HepG2 (cell line): ENCODE measurements around the gene COA1. TPM values are rescaled to one million over a fixed set of nuclear protein-coding genes. Genes with fewer than 3 reads are reported as not detected.

Experiments
- ATAC-seq: fragments of 200-7000 bp; cut with Tn5 transposase; 3 replicates; pipeline ENCODE4 v1.9.1; 2020; ENCODE audit warnings: mild to moderate bottlenecking, moderate library complexity
- BruUV-seq: library from RNA; stranded (reverse); fragments of 400-500 nt; replicated peaks from 2 replicates; lab custom pipeline; 2021; lab: Mats Ljungman, UMichigan
- CTCF ChIA-PET: fragments of 300-600 bp; formaldehyde crosslinking; extraction: SDS; loops from one replicate; lab custom pipeline; 2021; ENCODE audit warnings: low total read pairs, inconsistent platforms, low intra/inter-chr PET ratio; lab: Yijun Ruan, JAX
- POLR2A ChIA-PET: fragments of 350-600 bp; sonication (Branson Sonifier 250); formaldehyde crosslinking; loops from one replicate; lab custom pipeline; 2020; ENCODE audit warnings: antibody characterized with exemption, inconsistent platforms; lab: Yijun Ruan, JAX
- DNase-seq: peaks from one replicate; pipeline ENCODE4 v3.0.0-alpha.2; 2015; ENCODE audit warnings: low spot score
- FAIRE-seq: peaks from 3 replicates; lab custom pipeline; 2011; peaks lifted over from hg19 to GRCh38; lab: Jason Lieb, UNC
- H2AFZ ChIP-seq: one replicate; pipeline ENCODE4 v1.6.1; 2011; ENCODE audit warnings: low read length, inconsistent platforms
- H3K27ac ChIP-seq: fragments of 300-600 bp; 3 replicates; pipeline ENCODE4 v1.8.0; 2011; ENCODE audit warnings: mixed run types, mild to moderate bottlenecking, mixed read lengths, low read length, inconsistent platforms; ENCODE audit not compliant: insufficient read depth; ENCODE audit errors: extremely low read length
- H3K27me3 ChIP-seq, 2 experiments: fragments of 200-600 bp in 1 of 2; 2 replicates in 1 of 2; 3 replicates in 1 of 2; pipeline versions ENCODE4 v1.6.0 to v1.8.0; 2011; ENCODE audit warnings: low read length in 2 of 2, mild to moderate bottlenecking in 2 of 2, moderate library complexity in 2 of 2, inconsistent platforms in 1 of 2; ENCODE audit not compliant: insufficient read depth in 2 of 2, control insufficient read depth in 1 of 2
- H3K36me3 ChIP-seq, 2 experiments: fragments of 200-600 bp in 1 of 2; replicated peaks in 1 of 2; 2 replicates in 1 of 2; 3 replicates in 1 of 2; pipeline versions ENCODE4 v1.5.1 to v1.8.0; 2011; ENCODE audit warnings: low read length in 2 of 2, inconsistent platforms in 1 of 2; ENCODE audit not compliant: insufficient read depth in 2 of 2, control insufficient read depth in 1 of 2
- H3K4me1 ChIP-seq: 2 replicates; pipeline ENCODE4 v1.5.1; 2012; ENCODE audit warnings: low read length, inconsistent platforms; ENCODE audit not compliant: insufficient read depth
- H3K4me2 ChIP-seq: 2 replicates; pipeline ENCODE4 v1.6.0; 2011; ENCODE audit warnings: low read depth, low read length, inconsistent platforms
- H3K4me3 ChIP-seq, 3 experiments: fragments of 200-600 bp in 1 of 3; sonication (generic), shearing (Covaris generic) in 1 of 3; replicated peaks in 1 of 3; 2 replicates each; pipeline ENCODE4 v1.5.1; 2011 to 2016; ENCODE audit warnings: low read length in 3 of 3, inconsistent platforms in 2 of 3, low read depth in 2 of 3, mild to moderate bottlenecking in 2 of 3, control low read depth in 1 of 3, mixed read lengths in 1 of 3; ENCODE audit not compliant: insufficient read depth in 1 of 3
- H3K79me2 ChIP-seq: one replicate; pipeline ENCODE4 v1.6.1; 2011; ENCODE audit warnings: low read length, inconsistent platforms; ENCODE audit not compliant: insufficient read depth
- H3K9ac ChIP-seq: 2 replicates; pipeline ENCODE4 v1.6.0; 2011; ENCODE audit warnings: mild to moderate bottlenecking, low read depth, low read length, inconsistent platforms; ENCODE audit not compliant: insufficient read depth
- H3K9me3 ChIP-seq: 2 replicates; pipeline ENCODE4 v1.5.1; 2012; ENCODE audit warnings: mild to moderate bottlenecking, low read length
- H4K20me1 ChIP-seq: 2 replicates; pipeline ENCODE4 v1.6.0; 2011; ENCODE audit warnings: inconsistent platforms, mild to moderate bottlenecking, low read length, moderate library complexity; ENCODE audit not compliant: insufficient read depth
- ERF ChIP-seq: IDR thresholded peaks from 2 replicates; pipeline ENCODE4 v1.6.1; 2018; ENCODE audit warnings: missing biosample characterization, missing genetic modification reagents
- GLI4 ChIP-seq: sonication (generic); formaldehyde crosslinking; IDR thresholded peaks from 2 replicates; pipeline ENCODE4 v1.5.1; 2020; ENCODE audit warnings: missing genetic modification reagents, mild to moderate bottlenecking, moderate library complexity, borderline replicate concordance
- HOXA3 ChIP-seq: sonication (generic); formaldehyde crosslinking; IDR thresholded peaks from 2 replicates; pipeline ENCODE4 v1.5.0; 2020; ENCODE audit warnings: missing genetic modification reagents
- KDM5A ChIP-seq: fragments of 200-600 bp; sonication (generic); IDR thresholded peaks from 2 replicates; pipeline ENCODE4 v1.7.0; 2018; ENCODE audit warnings: antibody characterized with exemption, mild to moderate bottlenecking, low read length, borderline replicate concordance
- NR2F6 ChIP-seq, 2 experiments: IDR thresholded peaks; 2 replicates each; pipeline ENCODE4 v1.6.1; 2016; ENCODE audit warnings: antibody characterized with exemption in 1 of 2, mild to moderate bottlenecking in 1 of 2
- REXO4 ChIP-seq: sonication (generic); formaldehyde crosslinking; IDR thresholded peaks from 2 replicates; pipeline ENCODE4 v1.8.0; 2022; ENCODE audit warnings: missing genetic modification reagents, mild to moderate bottlenecking, borderline replicate concordance
- ZBTB2 ChIP-seq: sonication (generic); formaldehyde crosslinking; IDR thresholded peaks from 2 replicates; pipeline ENCODE4 v1.8.0; 2022; ENCODE audit warnings: low read depth, missing genetic modification reagents
- ZBTB40 ChIP-seq, 2 experiments: fragments of 450-650 bp in 1 of 2; sonication (generic) in 1 of 2; formaldehyde crosslinking in 1 of 2; IDR thresholded peaks; 2 replicates each; pipeline versions ENCODE4 v1.6.1 to v1.8.0; 2016 to 2022; ENCODE audit warnings: antibody characterized with exemption in 1 of 2, mild to moderate bottlenecking in 1 of 2, missing genetic modification reagents in 1 of 2
- ZNF230 ChIP-seq: sonication (generic); formaldehyde crosslinking; IDR thresholded peaks from 2 replicates; pipeline ENCODE4 v1.4.0; 2020; ENCODE audit warnings: mild to moderate bottlenecking, missing genetic modification reagents
- ZNF503 ChIP-seq: sonication (generic); formaldehyde crosslinking; IDR thresholded peaks from 2 replicates; pipeline ENCODE4 v1.4.0; 2020; ENCODE audit warnings: missing genetic modification reagents
- WGBS: methylation state at CpG from one replicate; pipeline ENCODE4 v1.1.6; 2017; ENCODE audit warnings: low lambda C conversion rate; 5-methylcytosine and 5-hydroxymethylcytosine counted together
- in situ Hi-C: cut with HindIII; loops from 2 replicates; pipeline ENCODE4 v1.10.0; 2017; ENCODE audit warnings: low pct_unique_long_range_greater_than_20kb; ENCODE audit not compliant: extremely low pct_ligation_motif_present
- intact Hi-C: fragments of 100-400 bp; cut with micrococcal nuclease; formaldehyde crosslinking; loops from one replicate; pipeline ENCODE4 v1.10.0; 2022; ENCODE audit not compliant: unreplicated experiment
- polyA plus RNA-seq, 8 experiments: library from polyadenylated mRNA; depleted of rRNA in 3 of 8; stranded (reverse) in 7 of 8; unstranded in 1 of 8; fragments of >200 nt; fragmentation: Illumina TruSeq in 4 of 8; extraction: Trizol in 4 of 8; gene quantifications; 2 replicates each; pipeline versions ENCODE4 v1.2.1 to v1.2.3, GENCODE V29; 2011 to 2016; ENCODE audit warnings: low read depth in 4 of 8, missing spikeins in 1 of 8, mixed read lengths in 1 of 8; ENCODE audit not compliant: insufficient read depth in 1 of 8
- total RNA-seq, 5 experiments: library from RNA; depleted of rRNA; stranded (reverse); fragments of >200 nt; fragmentation: Illumina TruSeq; extraction: Trizol; gene quantifications; 2 replicates each; pipeline ENCODE4 v1.2.3, GENCODE V29; 2016; ENCODE audit warnings: low read depth in 1 of 5
- TF ChIP-seq, protein P1 (sequence below): sonication (generic); formaldehyde crosslinking; IDR thresholded peaks from 2 replicates; pipeline ENCODE4 v1.5.0; 2020; ENCODE audit warnings: missing genetic modification reagents, mild to moderate bottlenecking, borderline replicate concordance

The COA1 gene
- total and polyA plus RNA-seq, 2 of the 13 experiments (the other 11 are each of a cell fraction or from before 2014, with no cell fraction given): 33.2 to 65.7 TPM

- no peak overlapping the region for H2AFZ ChIP-seq
- H4K20me1 ChIP-seq: no peaks in the 10 kb centered on the region
- H3K27ac ChIP-seq: no peak overlapping the region
- no peaks in the 10 kb centered on the region for H3K27me3 ChIP-seq
- H3K79me2 ChIP-seq: peaks cover 80% of the 10 kb centered on the region
- 100% methylated on average over 1 of the region's 1 CpG for WGBS
- FAIRE-seq (no peak), ATAC-seq (no peak), DNase-seq (no peak)
- POLR2A ChIA-PET: no interaction called here
- peaks cover 0 to 3% of the 10 kb centered on the region in 2 experiments; a peak in 2 of 5 replicates for H3K36me3 ChIP-seq
- no peak overlapping the region for H3K4me2 ChIP-seq
- H3K4me1 ChIP-seq: peaks cover 11% of the 10 kb centered on the region
- in situ Hi-C loops (loop anchor here (25.0 kb wide), 1 partner anchor 249 kb away; no protein-coding TSS in a partner anchor), intact Hi-C loops (no loop called here)
- H3K9me3 ChIP-seq: no peaks in the 10 kb centered on the region
- no peak overlapping the region for H3K4me3 ChIP-seq
- no TSS peak for BruUV-seq
- CTCF ChIA-PET: no interaction called here
- no peak overlapping the region for H3K9ac ChIP-seq
- TF ChIP-seq HOXA3 (no peak), ZBTB2 (no peak), NR2F6 (IDR thresholded peaks at IDR 0.05) (no peak), NR2F6 (CRISPR knock-in tag; IDR thresholded peaks at IDR 0.05) (no peak), ZNF230 (CRISPR knock-in tag) (no peak), REXO4 (CRISPR knock-in tag) (no peak), KDM5A (no peak), ZNF503 (CRISPR knock-in tag) (no peak), GLI4 (CRISPR knock-in tag) (no peak), ZBTB40 (IDR thresholded peaks at IDR 0.05) (no peak), ZBTB40 (CRISPR knock-in tag; IDR thresholded peaks at IDR 0.05) (no peak), ERF (CRISPR knock-in tag) (no peak)
- TF ChIP-seq, protein P1, sequence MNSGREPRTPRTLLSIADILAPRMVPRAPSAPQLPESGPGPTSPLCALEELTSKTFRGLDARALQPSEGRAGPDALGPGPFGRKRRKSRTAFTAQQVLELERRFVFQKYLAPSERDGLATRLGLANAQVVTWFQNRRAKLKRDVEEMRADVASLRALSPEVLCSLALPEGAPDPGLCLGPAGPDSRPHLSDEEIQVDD (CRISPR knock-in tag): no peak
Observed at GRCh38 chr7:43711503-43711902, 17.8 kb downstream of the COA1 start.
